ENCODE data around the gene PCCA.
A peak's percentile ranks its signal among the peaks of the same experiment; 100 is the strongest.

The PCCA gene

GRCh38 chr13:100290165-100290801, 201.4 kb downstream of the PCCA start:
- Mint-ChIP-seq H3K27me3 (ENCODE audit: low read depth, poor library complexity) (peaks cover 4% of the 10 kb centered on the region), H3K9me3 (no peaks in the 10 kb centered on the region), H3K27ac (peak overlapping the region; percentile 62), H3K4me3 (no peak overlapping the region), H3K36me3 (ENCODE audit: low read depth) (peaks cover 4% of the 10 kb centered on the region), H3K4me1 (peaks cover 15% of the 10 kb centered on the region)
- DNase-seq, result no peak
- TF ChIP-seq CTCF (IDR thresholded peaks at IDR 0.05), result no peak

- Mint-ChIP-seq H3K27ac (peak overlapping the region; percentile 39), H3K36me3 (ENCODE audit: low read depth) (peaks cover 4% of the 10 kb centered on the region), H3K4me3 (no peak overlapping the region), H3K9me3 (no peaks in the 10 kb centered on the region), H3K27me3 (ENCODE audit: low read depth, poor library complexity) (peaks cover 4% of the 10 kb centered on the region), H3K4me1 (peaks cover 15% of the 10 kb centered on the region)
- no peak for TF ChIP-seq CTCF (IDR thresholded peaks at IDR 0.05)
- DNase-seq, result no peak
Observed at GRCh38 chr13:100291624-100292023, 202.7 kb downstream of the PCCA start.

- no peak overlapping the region for H3K4me3 Mint-ChIP-seq
- no peak for DNase-seq
- H3K9me3 Mint-ChIP-seq, result no peaks in the 10 kb centered on the region
- H3K27ac Mint-ChIP-seq, result no peak overlapping the region
- no peak for TF ChIP-seq CTCF (IDR thresholded peaks at IDR 0.05)
- peaks cover 4% of the 10 kb centered on the region for H3K27me3 Mint-ChIP-seq (ENCODE audit: low read depth, poor library complexity)
- H3K36me3 Mint-ChIP-seq (ENCODE audit: low read depth), result peaks cover 15% of the 10 kb centered on the region
- H3K4me1 Mint-ChIP-seq, result no peaks in the 10 kb centered on the region
Observed at GRCh38 chr13:100297413-100297812, 208.5 kb downstream of the PCCA start.

- no peaks in the 10 kb centered on the region for H3K4me1 Mint-ChIP-seq
- DNase-seq, result no peak
- TF ChIP-seq CTCF (IDR thresholded peaks at IDR 0.05), result no peak
- peaks cover 4% of the 10 kb centered on the region for H3K27me3 Mint-ChIP-seq (ENCODE audit: low read depth, poor library complexity)
- H3K4me3 Mint-ChIP-seq, result no peak overlapping the region
- no peaks in the 10 kb centered on the region for H3K9me3 Mint-ChIP-seq
- no peak overlapping the region for H3K27ac Mint-ChIP-seq
- peaks cover 10% of the 10 kb centered on the region for H3K36me3 Mint-ChIP-seq (ENCODE audit: low read depth)
Observed at GRCh38 chr13:100298116-100298681, 209.3 kb downstream of the PCCA start.

- DNase-seq, result no peak
- H3K4me1 Mint-ChIP-seq, result no peaks in the 10 kb centered on the region
- H3K36me3 Mint-ChIP-seq (ENCODE audit: low read depth), result peaks cover 10% of the 10 kb centered on the region
- no peaks in the 10 kb centered on the region for H3K9me3 Mint-ChIP-seq
- H3K4me3 Mint-ChIP-seq, result no peak overlapping the region
- H3K27me3 Mint-ChIP-seq (ENCODE audit: low read depth, poor library complexity), result peaks cover 4% of the 10 kb centered on the region
- H3K27ac Mint-ChIP-seq, result peak overlapping the region; percentile 32
- no peak for TF ChIP-seq CTCF (IDR thresholded peaks at IDR 0.05)
Observed at GRCh38 chr13:100298691-100299090, 209.8 kb downstream of the PCCA start.

GRCh38 chr13:100300243-100300642, 211.3 kb downstream of the PCCA start:
- H3K27me3 Mint-ChIP-seq (ENCODE audit: low read depth, poor library complexity), result no peaks in the 10 kb centered on the region

More at GRCh38 chr13:100300243-100300642, 211.3 kb downstream of the PCCA start:
- Mint-ChIP-seq H3K27ac (no peak overlapping the region), H3K4me1 (peaks cover 11% of the 10 kb centered on the region), H3K4me3 (no peak overlapping the region), H3K36me3 (ENCODE audit: low read depth) (peaks cover 16% of the 10 kb centered on the region), H3K9me3 (no peaks in the 10 kb centered on the region)
- TF ChIP-seq CTCF (IDR thresholded peaks at IDR 0.05), result no peak
- DNase-seq, result no peak
